HG03520 (cell line): ENCODE data around the gene ZDHHC3.
"Not testable (repeated sequence)": the region's sequence is repeated elsewhere in the genome, so short reads cannot be mapped to it uniquely, and the experiment has no call there.

ENCODE experiments used
- ATAC-seq: cut with Tn5 transposase; IDR thresholded peaks from one replicate; pipeline ENCODE4 v1.9.1; 2021; ENCODE audit warnings: mild to moderate bottlenecking, moderate library complexity; ENCODE audit not compliant: unreplicated experiment

The ZDHHC3 gene

GRCh38 chr3:44966795-44967278 lies 9.1 kb downstream of the ZDHHC3 start:
- no peak for ATAC-seq

- no peak for ATAC-seq
Observed at GRCh38 chr3:44965165-44965564, 10.8 kb downstream of the ZDHHC3 start.

- no peak for ATAC-seq
Observed at GRCh38 chr3:44963571-44964325, 12.2 kb downstream of the ZDHHC3 start.

GRCh38 chr3:44962621-44963393 lies 13.2 kb downstream of the ZDHHC3 start:
- ATAC-seq = no peak

GRCh38 chr3:44961888-44962287 lies 14.1 kb downstream of the ZDHHC3 start:
- no peak for ATAC-seq

GRCh38 chr3:44960387-44961026 lies 15.5 kb downstream of the ZDHHC3 start:
- no peak for ATAC-seq

- ATAC-seq = no peak
Observed at GRCh38 chr3:44958386-44958785, 17.6 kb downstream of the ZDHHC3 start.

- no peak for ATAC-seq
Observed at GRCh38 chr3:44957986-44958385, 18.0 kb downstream of the ZDHHC3 start.

- ATAC-seq = no peak
Observed at GRCh38 chr3:44955917-44956316, 20.1 kb downstream of the ZDHHC3 start.

GRCh38 chr3:44954962-44955361 lies 21.0 kb downstream of the ZDHHC3 start:
- ATAC-seq = peak; percentile 80

GRCh38 chr3:44954304-44954703 lies 21.7 kb downstream of the ZDHHC3 start:
- ATAC-seq = no peak

GRCh38 chr3:44952689-44953088 lies 23.3 kb downstream of the ZDHHC3 start:
- ATAC-seq = no peak

GRCh38 chr3:44950275-44950734 lies 25.7 kb downstream of the ZDHHC3 start:
- ATAC-seq = no peak

- ATAC-seq = not testable (repeated sequence)
Observed at GRCh38 chr3:44949770-44950169, 26.2 kb downstream of the ZDHHC3 start.

- no peak for ATAC-seq
Observed at GRCh38 chr3:44948239-44948638, 27.7 kb downstream of the ZDHHC3 start.

- no peak for ATAC-seq
Observed at GRCh38 chr3:44942202-44942921, 33.6 kb downstream of the ZDHHC3 start.

- ATAC-seq = no peak
Observed at GRCh38 chr3:44939581-44940036, 36.4 kb downstream of the ZDHHC3 start.

GRCh38 chr3:44932986-44933944 lies 42.7 kb downstream of the ZDHHC3 start:
- ATAC-seq = no peak

GRCh38 chr3:44932271-44932670 lies 43.7 kb downstream of the ZDHHC3 start:
- ATAC-seq = no peak

GRCh38 chr3:44931791-44932190 lies 44.2 kb downstream of the ZDHHC3 start:
- ATAC-seq = no peak
